HPDE6-E6E7 (cell line): ENCODE measurements around the gene MAB21L1.

ENCODE experiments used
- DNase-seq: peaks from one replicate; pipeline ENCODE4 v3.0.0; 2011; ENCODE audit warnings: missing footprints; ENCODE audit errors: extremely low spot score

The MAB21L1 gene

GRCh38 chr13:35479706-35480105, 3.2 kb upstream of the MAB21L1 start:
- no peak for DNase-seq

GRCh38 chr13:35479038-35479492, 2.6 kb upstream of the MAB21L1 start:
- DNase-seq: no peak

GRCh38 chr13:35478271-35479037, 2.0 kb upstream of the MAB21L1 start:
- DNase-seq: no peak

GRCh38 chr13:35477386-35477946, 977 bp upstream of the MAB21L1 start:
- DNase-seq: no peak

GRCh38 chr13:35475212-35475959, 1.1 kb downstream of the MAB21L1 start:
- DNase-seq: no peak

GRCh38 chr13:35474496-35475211, 1.8 kb downstream of the MAB21L1 start:
- DNase-seq: no peak

GRCh38 chr13:35473802-35474201, 2.7 kb downstream of the MAB21L1 start:
- no peak for DNase-seq

- no peak for DNase-seq
These were observed 3.2 kb downstream of the MAB21L1 start for GRCh38 chr13:35473206-35473775.

GRCh38 chr13:35472323-35472881, 4.1 kb downstream of the MAB21L1 start:
- no peak for DNase-seq

- no peak for DNase-seq
These were observed 4.7 kb downstream of the MAB21L1 start for GRCh38 chr13:35471706-35472322.

GRCh38 chr13:35470671-35471661, 5.5 kb downstream of the MAB21L1 start:
- DNase-seq: no peak

GRCh38 chr13:35469806-35470525, 6.5 kb downstream of the MAB21L1 start:
- no peak for DNase-seq

GRCh38 chr13:35468195-35468594, 8.3 kb downstream of the MAB21L1 start:
- DNase-seq: no peak

- DNase-seq: no peak
These were observed 11.1 kb downstream of the MAB21L1 start for GRCh38 chr13:35465371-35465770.

GRCh38 chr13:35460061-35460460, 16.4 kb downstream of the MAB21L1 start:
- DNase-seq: no peak

GRCh38 chr13:35457258-35457657, 19.2 kb downstream of the MAB21L1 start:
- no peak for DNase-seq

GRCh38 chr13:35455022-35455421, 21.5 kb downstream of the MAB21L1 start:
- no peak for DNase-seq

GRCh38 chr13:35449821-35450220, 26.7 kb downstream of the MAB21L1 start:
- no peak for DNase-seq

- DNase-seq: no peak
These were observed 28.0 kb downstream of the MAB21L1 start for GRCh38 chr13:35448465-35448864.
